T-cell (primary cell): Measurements from ENCODE around the gene IL1RAPL2. TPM values are rescaled to one million over a fixed set of nuclear protein-coding genes. Genes with fewer than 3 reads are reported as not detected.

ENCODE experiments used
- ATAC-seq, 4 experiments: fragments of 200-7000 bp in 3 of 4; fragments of 150-1000 bp in 1 of 4; cut with Tn5 transposase; replicated peaks in 1 of 4; 1 replicate in 3 of 4; 2 replicates in 1 of 4; pipeline ENCODE4 v1.10.0; 2021; ENCODE audit warnings: moderate library complexity in 3 of 4, mild to moderate bottlenecking in 2 of 4, moderate number of reproducible peaks in 1 of 4
- CTCF ChIA-PET, 2 donors: fragments of 300-600 bp; sonication (Branson Sonifier 250); formaldehyde crosslinking; loops; one replicate each; lab custom pipeline; 2022; ENCODE audit warnings: antibody characterized with exemption in 2 of 2; lab: Charles Lee
- POLR2A ChIA-PET, 2 donors: fragments of 300-600 bp; sonication (Branson Sonifier 250); formaldehyde crosslinking; loops; one replicate each; lab custom pipeline; 2022; ENCODE audit warnings: antibody characterized with exemption in 2 of 2; lab: Charles Lee
- DNase-seq, 35 experiments: peaks; one replicate each; pipeline versions ENCODE4 v3.0.0 to v3.0.0-alpha.2; 2013 to 2023
- H3K27ac ChIP-seq: one replicate; pipeline ENCODE4 v1.5.1; 2013; ENCODE audit warnings: low read length
- H3K27me3 ChIP-seq, 2 experiments: replicated peaks in 1 of 2; 1 replicate in 1 of 2; 2 replicates in 1 of 2; pipeline versions ENCODE4 v1.6.1 to v1.7.0; 2013; ENCODE audit warnings: low read length in 1 of 2, mixed read lengths in 1 of 2; ENCODE audit not compliant: control insufficient read depth in 2 of 2, insufficient read depth in 2 of 2; ENCODE audit errors: extremely low read depth in 1 of 2
- H3K36me3 ChIP-seq, 2 donors: 1 replicate in 1 of 2; 2 replicates in 1 of 2; pipeline versions ENCODE4 v1.6.1 to v1.7.0; 2013; ENCODE audit warnings: low read length in 1 of 2; ENCODE audit not compliant: control insufficient read depth in 2 of 2, insufficient read depth in 1 of 2; ENCODE audit errors: extremely low read depth in 1 of 2
- H3K4me1 ChIP-seq, 2 experiments: 1 replicate in 1 of 2; 2 replicates in 1 of 2; pipeline versions ENCODE4 v1.6.1 to v1.7.0; 2013; ENCODE audit warnings: low read length in 2 of 2, mixed read lengths in 1 of 2; ENCODE audit not compliant: insufficient read depth in 2 of 2, control insufficient read depth in 1 of 2; ENCODE audit errors: extremely low read depth in 1 of 2
- H3K4me3 ChIP-seq, 2 donors: 1 replicate in 1 of 2; 2 replicates in 1 of 2; pipeline versions ENCODE4 v1.5.1 to v1.7.0; 2013; ENCODE audit warnings: mild to moderate bottlenecking in 2 of 2, low read length in 1 of 2, moderate library complexity in 1 of 2; ENCODE audit not compliant: control insufficient read depth in 1 of 2; ENCODE audit errors: extremely low read depth in 1 of 2
- H3K9me3 ChIP-seq: 2 replicates; pipeline ENCODE4 v1.7.0; 2013
- H3K27ac Mint-ChIP-seq, 2 donors: one replicate each; pipeline ENCODE4 v1.8.0; 2020 to 2021; ENCODE audit warnings: mild to moderate bottlenecking in 2 of 2, mixed read lengths in 2 of 2
- H3K27me3 Mint-ChIP-seq, 2 donors: one replicate each; pipeline ENCODE4 v1.8.0; 2021 to 2022; ENCODE audit warnings: mixed read lengths in 2 of 2
- H3K36me3 Mint-ChIP-seq: one replicate; pipeline ENCODE4 v1.8.0; 2021; ENCODE audit warnings: mixed read lengths
- H3K4me1 Mint-ChIP-seq, 3 donors: one replicate each; pipeline ENCODE4 v1.8.0; 2020 to 2022; ENCODE audit warnings: mixed read lengths in 3 of 3, mild to moderate bottlenecking in 1 of 3
- H3K4me3 Mint-ChIP-seq, 3 donors: one replicate each; pipeline ENCODE4 v1.8.0; 2020 to 2022; ENCODE audit warnings: mild to moderate bottlenecking in 3 of 3, mixed read lengths in 3 of 3, moderate library complexity in 3 of 3
- H3K9me3 Mint-ChIP-seq, 3 donors: one replicate each; pipeline ENCODE4 v1.8.0; 2020 to 2022; ENCODE audit warnings: mixed read lengths in 3 of 3
- WGBS: methylation state at CpG from one replicate; pipeline ENCODE4 v1.1.5; 2013; ENCODE audit warnings: missing lambda C conversion rate; ENCODE audit not compliant: insufficient coverage; 5-methylcytosine and 5-hydroxymethylcytosine counted together
- total RNA-seq, 35 experiments: library from RNA in 6 of 35; stranded (reverse) in 6 of 35; fragments of 120-200 nt in 1 of 35; gene quantifications; one replicate each; pipeline versions ENCODE4 v1.2.1 to v1.2.4 and lab custom pipeline; 2013 to 2026

The IL1RAPL2 gene
- total RNA-seq, 5 donors from 2014 or later (not counting 1 experiment from before 2014, with no cell fraction given), result not detected

DNA sequence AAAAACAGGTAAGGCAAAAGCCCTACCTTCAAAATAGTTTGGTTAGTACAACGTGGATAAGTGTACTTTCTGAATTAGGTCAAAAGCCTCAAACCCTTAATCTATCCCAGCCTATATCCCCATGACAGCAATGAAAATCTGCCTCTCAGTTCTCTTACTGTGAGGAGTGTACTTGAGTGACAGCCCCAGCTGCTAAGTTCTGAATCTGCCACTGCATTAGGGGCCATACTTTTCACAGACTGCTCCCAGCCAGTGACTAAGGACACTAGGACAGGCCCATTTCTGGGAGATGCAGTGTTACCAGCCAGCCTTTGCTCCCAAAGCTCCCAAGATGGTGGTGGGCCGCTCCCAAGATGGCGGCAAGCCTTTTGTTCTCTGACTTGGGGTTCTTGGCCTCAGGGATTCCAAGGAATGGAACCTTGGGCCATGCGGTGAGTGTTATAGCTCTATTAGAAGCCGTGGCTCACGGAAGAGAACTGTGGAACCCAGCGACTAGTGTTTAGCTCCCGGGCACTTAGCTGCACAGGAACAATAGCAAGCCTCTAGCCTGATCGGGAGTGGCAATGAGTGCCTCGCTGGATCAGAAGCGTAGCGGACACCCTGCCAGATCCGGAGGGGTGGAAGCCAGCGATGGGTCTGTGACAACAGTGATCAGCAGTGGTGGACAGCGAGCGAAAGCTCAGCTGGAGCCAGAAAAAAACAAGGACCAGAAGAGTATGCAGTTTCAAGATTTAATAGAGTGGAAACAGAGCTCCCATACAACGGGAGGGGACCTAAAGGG, 1080.8 kb downstream of the IL1RAPL2 start:
- no peak overlapping the region for H3K27ac ChIP-seq
- Mint-ChIP-seq H3K9me3 (peaks cover 0 to 4% (median 0%) of the 10 kb centered on the region in 3 donors), H3K27ac (no peak overlapping the region), H3K27me3 (peaks cover 0 to 7% of the 10 kb centered on the region in 2 donors), H3K4me1 (no peaks in the 10 kb centered on the region), H3K36me3 (no peaks in the 10 kb centered on the region), H3K4me3 (no peak overlapping the region)
- 90% methylated on average over 7 of the region's 17 CpGs for WGBS
- ATAC-seq (no peak), DNase-seq (no peak)
- no peak overlapping the region for H3K4me3 ChIP-seq
- H3K4me1 ChIP-seq, result no peaks in the 10 kb centered on the region
- H3K27me3 ChIP-seq, result no peaks in the 10 kb centered on the region
- ChIA-PET POLR2A (no interaction called here), CTCF (no interaction called here)
- no peaks in the 10 kb centered on the region for H3K9me3 ChIP-seq
- no peaks in the 10 kb centered on the region for H3K36me3 ChIP-seq

DNA sequence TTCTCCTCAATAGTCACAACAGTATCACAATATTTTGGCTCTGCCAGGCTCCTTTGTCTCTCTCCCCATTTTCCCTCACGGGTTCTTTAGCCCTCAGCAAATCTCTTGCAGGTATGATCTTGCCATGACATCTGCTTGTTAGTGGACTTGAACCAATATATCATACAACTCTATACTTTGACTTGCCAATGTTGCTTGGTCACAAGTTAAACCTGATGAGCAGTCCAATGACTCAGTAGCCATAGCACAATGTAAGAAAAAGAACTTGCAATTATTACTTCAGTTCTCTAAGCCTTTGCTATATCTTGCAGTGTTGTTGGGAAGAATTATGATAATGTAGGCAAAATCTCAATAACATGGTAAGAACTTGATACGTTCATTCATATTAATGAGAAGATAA, 1081.8 kb downstream of the IL1RAPL2 start:
- no peak for DNase-seq

DNA sequence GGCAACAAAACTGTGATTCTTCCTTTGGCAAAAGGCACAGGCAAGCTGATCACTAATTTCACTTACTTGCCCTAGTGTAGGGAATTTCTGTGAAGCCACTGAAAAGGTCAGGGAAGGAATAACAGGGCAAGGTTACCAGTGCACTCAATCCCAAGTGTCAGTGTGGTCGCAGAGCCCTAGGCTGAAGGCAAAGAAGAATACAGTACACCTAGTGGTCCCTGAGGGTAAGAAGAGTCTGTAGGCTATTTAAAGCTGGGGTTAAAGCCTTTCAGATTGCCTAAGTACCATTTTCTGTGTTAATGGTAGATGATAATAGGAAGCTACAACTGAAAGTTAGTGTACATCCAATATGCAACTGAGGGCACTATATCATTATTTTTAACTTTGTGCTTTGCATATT, 1082.7 kb downstream of the IL1RAPL2 start:
- ATAC-seq, result no peak
- CTCF ChIA-PET, result no interaction called here

More for the DNA sequence above, 1081.8 kb downstream of the IL1RAPL2 start:
- no peak for ATAC-seq
- WGBS, result no CpG with 5 or more reads among the region's 2 CpGs
- no peaks in the 10 kb centered on the region for H3K4me1 Mint-ChIP-seq
- POLR2A ChIA-PET, result no interaction called here
- no peaks in the 10 kb centered on the region for H3K36me3 ChIP-seq
- no peak overlapping the region for H3K4me3 Mint-ChIP-seq
- no peak overlapping the region for H3K27ac Mint-ChIP-seq
- H3K27ac ChIP-seq, result no peak overlapping the region
- CTCF ChIA-PET, result no interaction called here
- no peak overlapping the region for H3K4me3 ChIP-seq
- H3K9me3 Mint-ChIP-seq, result peaks cover 0 to 4% (median 0%) of the 10 kb centered on the region in 3 donors
- no peaks in the 10 kb centered on the region for H3K36me3 Mint-ChIP-seq
- no peaks in the 10 kb centered on the region for H3K9me3 ChIP-seq
- no peaks in the 10 kb centered on the region for H3K4me1 ChIP-seq
- H3K27me3 Mint-ChIP-seq, result peaks cover 0 to 7% of the 10 kb centered on the region in 2 donors
- H3K27me3 ChIP-seq, result no peaks in the 10 kb centered on the region

GRCh38 chrX:105650577-105650976, 1084.6 kb downstream of the IL1RAPL2 start:
- no peaks in the 10 kb centered on the region for H3K4me1 Mint-ChIP-seq
- Histone ChIP-seq H3K9me3 (no peaks in the 10 kb centered on the region), H3K36me3 (no peaks in the 10 kb centered on the region), H3K27me3 (no peaks in the 10 kb centered on the region), H3K27ac (no peak overlapping the region), H3K4me1 (no peaks in the 10 kb centered on the region), H3K4me3 (no peak overlapping the region)
- no peak overlapping the region for H3K4me3 Mint-ChIP-seq
- DNase-seq, result no peak
- H3K27ac Mint-ChIP-seq, result no peak overlapping the region
- peaks cover 0 to 12% of the 10 kb centered on the region in 2 donors for H3K27me3 Mint-ChIP-seq
- CTCF ChIA-PET, result no interaction called here
- peaks cover 0 to 4% (median 0%) of the 10 kb centered on the region in 3 donors for H3K9me3 Mint-ChIP-seq
- no peak for ATAC-seq
- H3K36me3 Mint-ChIP-seq, result no peaks in the 10 kb centered on the region
- POLR2A ChIA-PET, result no interaction called here
- WGBS, result no CpG with 5 or more reads among the region's 1 CpG

More for the DNA sequence above, 1082.7 kb downstream of the IL1RAPL2 start:
- no peaks in the 10 kb centered on the region for H3K9me3 ChIP-seq
- no peak overlapping the region for H3K4me3 ChIP-seq
- no peak for DNase-seq
- no peaks in the 10 kb centered on the region for H3K4me1 Mint-ChIP-seq
- WGBS, result no CpG with 5 or more reads among the region's 1 CpG
- no peaks in the 10 kb centered on the region for H3K36me3 ChIP-seq
- H3K27me3 Mint-ChIP-seq, result peaks cover 0 to 12% of the 10 kb centered on the region in 2 donors
- no peaks in the 10 kb centered on the region for H3K36me3 Mint-ChIP-seq
- no peak overlapping the region for H3K27ac Mint-ChIP-seq
- no peak overlapping the region for H3K4me3 Mint-ChIP-seq
- peaks cover 0 to 4% (median 0%) of the 10 kb centered on the region in 3 donors for H3K9me3 Mint-ChIP-seq
- no peaks in the 10 kb centered on the region for H3K27me3 ChIP-seq
- POLR2A ChIA-PET, result no interaction called here
- H3K27ac ChIP-seq, result no peak overlapping the region
- no peaks in the 10 kb centered on the region for H3K4me1 ChIP-seq

DNA sequence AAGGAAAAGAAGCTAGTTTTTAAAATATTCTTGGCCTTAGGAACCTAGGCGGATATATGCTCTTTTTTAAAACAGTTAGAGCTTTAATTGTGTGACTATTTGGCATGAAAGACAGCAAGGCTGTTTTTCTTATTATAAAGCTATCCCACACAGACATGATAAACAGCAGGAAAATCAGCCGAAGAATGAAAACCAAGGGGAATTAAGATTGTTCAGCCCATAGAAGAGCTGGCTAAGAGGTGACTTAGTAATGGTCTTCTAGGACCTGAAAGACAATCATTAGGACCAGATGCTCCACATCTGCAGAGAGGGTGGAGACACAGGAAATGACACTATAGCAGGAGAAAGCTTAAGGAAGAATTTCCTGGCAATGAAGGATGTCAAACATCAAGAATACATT, 1085.0 kb downstream of the IL1RAPL2 start:
- no peak overlapping the region for H3K27ac Mint-ChIP-seq
- no peaks in the 10 kb centered on the region for H3K4me1 Mint-ChIP-seq
- ChIA-PET CTCF (no interaction called here), POLR2A (no interaction called here)
- H3K9me3 Mint-ChIP-seq, result peaks cover 0 to 4% (median 0%) of the 10 kb centered on the region in 3 donors
- no peak for ATAC-seq
- Histone ChIP-seq H3K9me3 (no peaks in the 10 kb centered on the region), H3K36me3 (no peaks in the 10 kb centered on the region), H3K27ac (no peak overlapping the region), H3K27me3 (no peaks in the 10 kb centered on the region), H3K4me3 (no peak overlapping the region), H3K4me1 (no peaks in the 10 kb centered on the region)
- H3K36me3 Mint-ChIP-seq, result no peaks in the 10 kb centered on the region
- no peak overlapping the region for H3K4me3 Mint-ChIP-seq
- WGBS, result no CpG with 5 or more reads among the region's 2 CpGs
- no peak for DNase-seq
- peaks cover 0 to 9% of the 10 kb centered on the region in 2 donors for H3K27me3 Mint-ChIP-seq

- Histone ChIP-seq H3K4me1 (no peaks in the 10 kb centered on the region), H3K27me3 (no peaks in the 10 kb centered on the region), H3K4me3 (no peak overlapping the region), H3K36me3 (no peaks in the 10 kb centered on the region), H3K27ac (no peak overlapping the region), H3K9me3 (no peaks in the 10 kb centered on the region)
- no peak for ATAC-seq
- Mint-ChIP-seq H3K4me1 (no peaks in the 10 kb centered on the region), H3K9me3 (no peaks in the 10 kb centered on the region), H3K27me3 (peaks cover 0 to 5% of the 10 kb centered on the region in 2 donors), H3K36me3 (no peaks in the 10 kb centered on the region), H3K4me3 (no peak overlapping the region), H3K27ac (no peak overlapping the region)
- CTCF ChIA-PET, result no interaction called here
- no CpG with 5 or more reads among the region's 2 CpGs for WGBS
- DNase-seq, result no peak
- POLR2A ChIA-PET, result no interaction called here
These were observed 1087.9 kb downstream of the IL1RAPL2 start for GRCh38 chrX:105653891-105654290.
